Fibroblast of lung (primary cell): ENCODE measurements around the gene FHL5. TPM values are rescaled to one million over a fixed set of nuclear protein-coding genes. Genes with fewer than 3 reads are reported as not detected.
"Not testable (repeated sequence)": the region's sequence is repeated elsewhere in the genome, so short reads cannot be mapped to it uniquely, and the experiment has no call there.

Experiments
- DNase-seq, 2 donors: peaks; one replicate each; pipeline versions ENCODE4 v3.0.0 to v3.0.0-alpha.2; 2010; ENCODE audit warnings: low read depth in 2 of 2
- H2AFZ ChIP-seq: 2 replicates; pipeline ENCODE4 v1.5.1; 2012; ENCODE audit warnings: low read length, control low read depth, inconsistent platforms
- H3K27ac ChIP-seq: 2 replicates; pipeline ENCODE4 v1.5.1; 2011; ENCODE audit warnings: low read length, control low read depth; ENCODE audit not compliant: insufficient read depth
- H3K27me3 ChIP-seq: 2 replicates; pipeline ENCODE4 v1.5.1; 2011; ENCODE audit warnings: mild to moderate bottlenecking, low read length; ENCODE audit not compliant: control insufficient read depth, insufficient read depth
- H3K36me3 ChIP-seq: 2 replicates; pipeline ENCODE4 v1.5.1; 2011; ENCODE audit warnings: low read length; ENCODE audit not compliant: control insufficient read depth, insufficient read depth
- H3K4me1 ChIP-seq: 2 replicates; pipeline ENCODE4 v1.5.1; 2011; ENCODE audit warnings: low read length; ENCODE audit not compliant: control insufficient read depth, insufficient read depth; ENCODE audit errors: extremely low read depth
- H3K4me2 ChIP-seq: 2 replicates; pipeline ENCODE4 v1.5.1; 2011; ENCODE audit warnings: low read length, control low read depth; ENCODE audit not compliant: insufficient read depth; ENCODE audit errors: extremely low read depth
- H3K4me3 ChIP-seq, 4 experiments: fragments of 200-600 bp in 1 of 4; sonication (generic) in 1 of 4; replicated peaks in 1 of 4; 2 replicates each; pipeline ENCODE4 v1.5.1; 2011 to 2016; ENCODE audit warnings: low read length in 4 of 4, low read depth in 3 of 4, mild to moderate bottlenecking in 3 of 4, control low read depth in 2 of 4, inconsistent platforms in 1 of 4, mixed read lengths in 1 of 4; ENCODE audit not compliant: insufficient read depth in 1 of 4; ENCODE audit errors: control extremely low read depth in 1 of 4
- H3K79me2 ChIP-seq: 2 replicates; pipeline ENCODE4 v1.5.1; 2012; ENCODE audit warnings: mild to moderate bottlenecking, low read length, inconsistent platforms; ENCODE audit not compliant: control insufficient read depth, insufficient read depth
- H3K9ac ChIP-seq: 2 replicates; pipeline ENCODE4 v1.5.1; 2011; ENCODE audit warnings: mild to moderate bottlenecking, low read length, control low read depth; ENCODE audit not compliant: insufficient read depth
- H3K9me3 ChIP-seq: 2 replicates; pipeline ENCODE4 v1.5.1; 2012; ENCODE audit warnings: low read depth, low read length; ENCODE audit not compliant: control insufficient read depth, insufficient read depth
- H4K20me1 ChIP-seq: 2 replicates; pipeline ENCODE4 v1.5.1; 2011; ENCODE audit warnings: low read length; ENCODE audit not compliant: control insufficient read depth, insufficient read depth; ENCODE audit errors: extremely low read depth
- CTCF ChIP-seq, 2 donors: IDR thresholded peaks in 1 of 2; conservative IDR thresholded peaks in 1 of 2; 1 replicate in 1 of 2; 2 replicates in 1 of 2; pipeline ENCODE4 v1.5.1; 2011 to 2012; ENCODE audit warnings: low read length in 2 of 2, control low read depth in 1 of 2, inconsistent platforms in 1 of 2, low read depth in 1 of 2, mild to moderate bottlenecking in 1 of 2
- EZH2 ChIP-seq: IDR thresholded peaks from 2 replicates; pipeline ENCODE4 v1.5.1; 2012; ENCODE audit warnings: low read length, control low read depth, mild to moderate bottlenecking; ENCODE audit errors: missing control alignments
- polyA plus RNA-seq, 2 donors: library from polyadenylated mRNA; depleted of rRNA in 1 of 2; stranded (reverse) in 1 of 2; unstranded in 1 of 2; fragments of >200 nt; gene quantifications; 2 replicates each; pipeline ENCODE4 v1.2.1, GENCODE V29; 2011 to 2012; ENCODE audit warnings: missing spikeins in 1 of 2
- total RNA-seq: library from RNA; depleted of rRNA; stranded (reverse); fragments of >200 nt; gene quantifications from 2 replicates; pipeline ENCODE4 v1.2.1, GENCODE V29; 2014

The FHL5 gene
- total and polyA plus RNA-seq, 2 donors (not counting 1 experiment from before 2014, with no cell fraction given) = 0.03 TPM; not detected in 1

- no peaks in the 10 kb centered on the region for H3K79me2 ChIP-seq
- H3K9me3 ChIP-seq = no peaks in the 10 kb centered on the region
- H3K27ac ChIP-seq = no peak overlapping the region
- no peak overlapping the region for H3K9ac ChIP-seq
- no peaks in the 10 kb centered on the region for H3K36me3 ChIP-seq
- DNase-seq = peak in 1 of 2 donors; percentile 1
- no peak overlapping the region for H3K4me2 ChIP-seq
- TF ChIP-seq EZH2 (no peak), CTCF (conservative IDR thresholded peaks at IDR 0.05 in 1 of 2, IDR thresholded peaks at IDR 0.05 in 1 of 2; ENCODE audit: low read depth in 1 of 2, low read length in 2 of 2) (no peak)
- no peak overlapping the region for H2AFZ ChIP-seq
- H4K20me1 ChIP-seq = no peaks in the 10 kb centered on the region
- H3K4me3 ChIP-seq = no peak overlapping the region
- no peaks in the 10 kb centered on the region for H3K27me3 ChIP-seq
- H3K4me1 ChIP-seq = no peaks in the 10 kb centered on the region
Observed at GRCh38 chr6:96631248-96631647, 68.3 kb downstream of the FHL5 start.

GRCh38 chr6:96637979-96638378 lies 75.1 kb downstream of the FHL5 start:
- H3K4me3 ChIP-seq, H3K79me2 ChIP-seq, DNase-seq, H3K9me3 ChIP-seq, H3K4me1 ChIP-seq, H3K27ac ChIP-seq, H3K9ac ChIP-seq, H3K4me2 ChIP-seq, H3K27me3 ChIP-seq, H2AFZ ChIP-seq, H3K36me3 ChIP-seq, H4K20me1 ChIP-seq: not testable (repeated sequence)

- H3K79me2 ChIP-seq = no peaks in the 10 kb centered on the region
- H3K4me2 ChIP-seq = no peak overlapping the region
- H3K4me1 ChIP-seq = no peaks in the 10 kb centered on the region
- H2AFZ ChIP-seq = no peak overlapping the region
- H3K36me3 ChIP-seq = no peaks in the 10 kb centered on the region
- H3K9me3 ChIP-seq = no peaks in the 10 kb centered on the region
- no peak for DNase-seq
- H3K9ac ChIP-seq = no peak overlapping the region
- no peak overlapping the region for H3K4me3 ChIP-seq
- H3K27ac ChIP-seq = no peak overlapping the region
- H4K20me1 ChIP-seq = no peaks in the 10 kb centered on the region
- H3K27me3 ChIP-seq = no peaks in the 10 kb centered on the region
- TF ChIP-seq CTCF (conservative IDR thresholded peaks at IDR 0.05 in 1 of 2, IDR thresholded peaks at IDR 0.05 in 1 of 2; ENCODE audit: low read depth in 1 of 2, low read length in 2 of 2) (no peak), EZH2 (no peak)
Observed at GRCh38 chr6:96645106-96645505, 82.2 kb downstream of the FHL5 start.

- TF ChIP-seq CTCF (conservative IDR thresholded peaks at IDR 0.05 in 1 of 2, IDR thresholded peaks at IDR 0.05 in 1 of 2; ENCODE audit: low read depth in 1 of 2, low read length in 2 of 2) (no peak), EZH2 (no peak)
- H3K79me2 ChIP-seq = no peaks in the 10 kb centered on the region
- H3K4me3 ChIP-seq = no peak overlapping the region
- no peaks in the 10 kb centered on the region for H3K9me3 ChIP-seq
- no peak overlapping the region for H3K4me2 ChIP-seq
- H2AFZ ChIP-seq = no peak overlapping the region
- no peak overlapping the region for H3K9ac ChIP-seq
- no peaks in the 10 kb centered on the region for H3K36me3 ChIP-seq
- no peaks in the 10 kb centered on the region for H3K4me1 ChIP-seq
- no peak for DNase-seq
- no peaks in the 10 kb centered on the region for H3K27me3 ChIP-seq
- H3K27ac ChIP-seq = no peak overlapping the region
- no peaks in the 10 kb centered on the region for H4K20me1 ChIP-seq
Observed at GRCh38 chr6:96649926-96650325, 87.0 kb downstream of the FHL5 start.
